22Rv1 (cell line): ENCODE data around the gene SRPK2.
"Not testable (repeated sequence)": the region's sequence is repeated elsewhere in the genome, so short reads cannot be mapped to it uniquely, and the experiment has no call there.

Source experiments
- CTCF ChIP-seq: fragments of 450-650 bp; IDR thresholded peaks from 2 replicates; pipeline ENCODE4 v1.5.1; 2017; ENCODE audit warnings: mild to moderate bottlenecking
- ZFX ChIP-seq: fragments of 450-650 bp; IDR thresholded peaks from 2 replicates; pipeline ENCODE4 v1.6.1; 2017; ENCODE audit warnings: antibody characterized with exemption, borderline replicate concordance

GRCh38 chr7:105348177-105348576 is 40.5 kb downstream of the SRPK2 start:
- TF ChIP-seq CTCF, ZFX: not testable (repeated sequence)
